ENCODE measurements around the gene SEMA4B.
A peak's percentile ranks its signal among the peaks of the same experiment; 100 is the strongest.

The SEMA4B gene

DNA sequence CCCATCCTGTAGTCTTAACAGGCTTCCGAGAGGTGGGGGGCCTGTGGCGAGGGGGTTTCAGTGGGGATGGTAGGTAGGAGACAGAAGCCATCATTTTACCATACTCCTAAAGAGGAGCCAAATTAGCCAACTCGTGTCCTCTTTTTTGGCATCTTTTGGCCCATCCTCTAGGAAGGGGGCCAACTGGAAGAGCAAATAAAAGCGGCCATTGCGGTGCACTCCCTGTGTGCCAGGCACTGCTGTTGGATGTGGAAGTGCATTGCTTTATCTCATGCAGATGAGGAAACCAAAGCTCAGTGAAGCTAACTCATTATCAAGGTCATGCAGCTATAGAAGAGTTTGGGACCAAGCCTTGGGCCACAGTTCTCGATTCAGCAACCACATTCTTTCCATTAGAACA, 6.1 kb downstream of the SEMA4B start:
- no peak for DNase-seq (ENCODE audit: low spot score)

DNA sequence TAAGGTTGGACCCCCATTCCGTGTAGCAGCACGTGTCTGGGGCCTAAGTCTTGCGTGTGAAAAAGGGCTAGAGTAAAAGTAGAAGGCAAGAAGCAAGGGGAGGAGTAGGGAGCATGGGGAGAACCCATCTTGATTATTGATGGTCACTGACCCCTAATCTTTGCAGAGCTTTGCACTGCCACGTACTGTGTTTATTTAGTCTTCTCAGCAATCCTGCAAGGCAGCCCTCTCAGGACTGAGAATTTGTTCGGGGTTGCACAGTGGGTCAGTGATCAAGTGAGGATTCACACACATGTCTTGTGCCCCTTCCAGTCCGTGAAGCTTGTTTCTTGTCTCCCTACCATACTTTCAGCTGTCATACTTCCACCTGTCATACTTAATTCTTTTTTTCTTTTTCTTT, 7.2 kb downstream of the SEMA4B start:
- no peak for DNase-seq (ENCODE audit: low spot score)

DNA sequence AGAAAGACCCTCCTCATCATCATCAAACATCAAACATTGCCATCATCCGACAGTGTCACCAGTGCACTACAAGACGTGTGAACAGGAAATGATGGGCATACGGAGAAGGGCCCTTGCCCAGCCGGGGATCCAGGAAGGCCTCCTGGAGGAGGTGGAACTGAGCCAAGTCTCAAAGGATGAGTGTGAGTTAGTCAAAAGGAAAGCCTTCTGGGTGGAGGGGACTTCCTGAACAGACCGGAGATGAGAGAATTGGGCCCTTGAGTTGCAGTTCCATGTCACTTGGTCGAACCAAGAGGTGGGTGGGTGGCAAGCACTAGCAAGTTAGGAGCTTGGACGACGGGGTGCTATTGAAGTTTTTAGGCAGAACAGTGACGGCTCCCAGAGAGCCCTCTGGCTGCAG, 8.5 kb downstream of the SEMA4B start:
- no peak for DNase-seq (ENCODE audit: low spot score)

DNA sequence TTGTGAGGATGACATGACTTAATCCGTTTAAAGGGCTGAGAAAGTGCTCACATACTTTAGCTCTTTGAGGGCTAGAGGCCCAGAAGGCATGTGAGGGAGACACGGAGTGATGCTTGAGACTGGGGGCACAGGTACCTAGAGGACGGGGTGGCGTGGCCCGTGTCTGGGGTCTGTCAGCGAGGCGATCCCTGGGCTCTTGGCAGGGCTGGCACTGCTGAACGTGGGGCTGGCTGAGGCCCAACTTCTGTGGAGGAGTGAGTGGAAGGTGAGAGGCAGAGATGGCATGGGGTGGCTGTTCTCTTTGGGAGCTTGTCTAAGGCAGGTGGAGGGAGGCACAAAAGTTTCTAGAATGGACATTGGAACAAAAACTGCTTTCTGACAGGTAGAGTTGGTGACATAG, 9.5 kb downstream of the SEMA4B start:
- DNase-seq (ENCODE audit: low spot score) = no peak

DNA sequence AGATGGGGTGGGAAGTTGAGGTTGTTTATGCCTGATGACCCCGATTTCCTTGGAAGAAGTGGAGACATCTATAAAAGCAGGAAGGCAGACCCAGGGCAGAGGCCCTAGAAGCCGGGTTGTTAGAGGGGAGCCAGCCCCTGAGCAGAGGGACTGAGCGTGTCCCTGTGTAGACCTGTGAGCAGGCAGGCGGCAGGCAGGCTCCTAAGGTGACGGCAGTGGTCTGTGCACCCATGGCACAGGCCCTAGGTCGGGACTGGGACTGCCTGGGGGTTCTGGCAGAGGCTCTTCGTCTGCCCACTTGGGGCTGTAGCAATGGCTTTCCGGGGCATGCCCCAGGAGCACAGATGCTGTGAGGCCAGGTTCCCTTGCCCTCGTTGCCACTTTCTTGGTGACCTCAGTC, 9.9 kb downstream of the SEMA4B start:
- DNase-seq (ENCODE audit: low spot score) = no peak

DNA sequence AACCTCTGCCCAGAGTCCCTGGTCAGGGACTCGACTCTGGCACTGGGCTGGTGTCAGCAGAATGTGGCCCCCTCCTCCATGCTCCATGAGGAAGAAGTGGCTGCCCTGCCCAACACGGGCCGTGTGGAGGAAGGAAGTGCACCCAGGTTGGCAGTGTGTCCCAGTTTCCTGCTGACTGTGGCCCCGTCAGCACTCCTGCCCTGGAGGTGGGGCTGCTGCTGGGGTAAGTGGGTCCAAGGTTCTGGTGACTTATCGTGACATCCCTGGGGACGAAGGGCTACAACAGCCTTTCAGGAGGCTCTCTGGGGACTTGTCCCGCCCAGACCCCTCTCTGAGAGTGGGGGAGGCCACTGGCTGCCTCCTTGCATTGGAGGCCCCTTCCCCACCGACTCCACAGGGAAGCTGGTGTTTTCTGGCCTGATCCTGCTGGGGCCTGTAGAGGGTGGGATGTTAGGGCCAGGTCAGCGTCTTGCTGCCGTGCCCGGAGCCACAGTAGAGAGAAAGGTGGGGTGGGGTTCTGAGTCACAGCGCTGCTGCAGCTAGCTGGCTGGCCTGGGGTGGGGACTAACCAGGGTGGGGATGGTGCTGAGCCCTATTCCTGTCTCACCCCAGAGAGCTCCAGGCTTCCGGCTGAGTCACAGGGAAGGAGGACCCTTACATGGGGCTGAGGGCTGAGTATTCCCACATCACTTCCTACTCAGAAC, 10.5 kb downstream of the SEMA4B start:
- DNase-seq (ENCODE audit: low spot score) = no peak

DNA sequence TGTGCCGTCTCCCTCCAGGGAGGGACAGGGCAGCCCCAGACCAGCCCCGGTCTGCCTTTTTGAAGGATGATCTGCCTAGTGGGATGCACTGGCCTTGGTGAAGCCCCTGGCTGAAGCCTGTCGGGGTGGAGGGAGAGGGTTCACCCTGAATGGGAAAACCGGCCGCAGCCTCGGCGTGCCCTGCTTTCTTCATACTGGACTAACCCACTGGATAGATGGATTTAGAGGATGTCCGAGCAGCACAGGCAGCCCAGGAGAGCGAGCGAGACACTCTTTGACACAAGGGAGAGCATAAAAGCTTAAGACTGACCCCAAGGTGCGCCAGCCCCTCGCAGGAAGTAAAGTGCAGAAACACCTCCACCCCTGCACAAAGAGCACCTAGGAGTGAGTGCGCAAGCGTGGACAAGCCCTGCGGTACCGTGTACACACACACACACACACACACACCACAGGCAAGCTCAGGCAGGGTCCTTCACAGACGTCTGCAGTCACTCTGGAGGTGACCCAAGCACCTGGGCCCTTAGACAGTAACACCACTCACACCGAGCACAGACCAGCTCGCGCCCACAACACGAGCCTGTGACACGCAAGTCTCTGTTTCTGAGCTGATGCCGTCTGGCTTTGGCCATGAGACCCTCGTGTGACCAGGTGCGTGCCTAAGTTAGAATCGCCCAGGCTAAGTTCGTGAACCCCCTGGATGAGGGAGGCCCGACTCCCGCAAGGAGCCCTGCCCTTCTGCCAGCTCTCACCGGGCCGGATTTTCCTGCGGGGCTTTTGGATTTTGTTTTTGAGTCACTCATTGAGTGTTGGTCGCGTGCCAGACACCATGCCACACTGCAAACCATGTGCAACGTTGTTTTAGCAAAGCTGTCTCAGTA, 11.3 kb downstream of the SEMA4B start:
- no peak for DNase-seq (ENCODE audit: low spot score)

DNA sequence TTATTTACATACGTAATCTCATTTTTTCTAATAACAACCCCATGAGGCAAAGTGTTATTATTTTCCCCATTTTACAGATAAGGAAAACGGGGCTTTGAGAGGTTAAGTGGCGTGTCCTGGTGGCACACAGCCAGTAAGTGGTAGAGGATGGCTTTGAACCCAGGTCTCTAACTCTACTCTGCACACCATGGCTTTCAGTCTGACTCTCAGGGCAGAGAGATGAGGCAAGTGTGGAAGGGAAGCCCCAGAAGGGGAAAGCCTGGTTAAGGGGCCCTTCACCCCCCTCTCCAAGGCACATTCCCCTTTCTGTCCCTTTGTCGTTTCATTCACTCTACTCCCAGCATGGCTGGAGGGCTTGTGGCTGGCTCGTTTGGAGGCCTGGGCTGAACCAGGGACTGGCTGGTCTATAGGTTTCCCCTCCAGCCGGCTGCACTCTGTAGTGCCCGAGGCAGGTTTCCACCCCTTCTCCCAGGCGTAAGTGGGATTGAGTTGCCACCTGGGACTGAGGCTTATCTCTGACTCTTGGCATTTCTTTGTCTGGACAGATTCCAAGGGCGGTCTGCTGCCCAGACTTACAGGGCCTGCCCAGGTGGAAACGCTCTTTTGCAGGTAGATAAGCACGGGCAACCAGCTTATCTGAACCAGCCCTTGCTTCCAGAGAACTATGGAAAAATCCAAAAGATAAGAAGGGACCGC, 12.1 kb downstream of the SEMA4B start:
- DNase-seq (ENCODE audit: low spot score) = no peak

DNA sequence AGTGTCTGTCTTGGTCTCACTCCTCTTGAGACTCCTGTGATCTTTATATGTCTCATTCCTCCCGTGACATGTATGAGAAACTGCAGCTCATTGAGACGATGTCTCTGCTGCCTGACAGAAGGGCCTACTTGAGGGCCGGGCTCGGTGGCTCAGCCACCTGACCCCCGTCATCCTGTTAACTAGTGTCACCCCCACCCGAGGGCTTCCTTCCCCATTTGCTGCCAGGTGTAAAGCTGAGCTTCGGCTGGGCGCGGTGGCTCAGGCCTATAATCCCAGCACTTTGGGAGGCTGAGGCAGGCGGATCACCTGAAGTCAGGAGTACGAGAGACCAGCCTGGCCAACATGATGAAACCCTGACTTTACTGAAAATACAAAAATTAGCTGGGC, 12.7 kb downstream of the SEMA4B start:
- DNase-seq (ENCODE audit: low spot score) = no peak

DNA sequence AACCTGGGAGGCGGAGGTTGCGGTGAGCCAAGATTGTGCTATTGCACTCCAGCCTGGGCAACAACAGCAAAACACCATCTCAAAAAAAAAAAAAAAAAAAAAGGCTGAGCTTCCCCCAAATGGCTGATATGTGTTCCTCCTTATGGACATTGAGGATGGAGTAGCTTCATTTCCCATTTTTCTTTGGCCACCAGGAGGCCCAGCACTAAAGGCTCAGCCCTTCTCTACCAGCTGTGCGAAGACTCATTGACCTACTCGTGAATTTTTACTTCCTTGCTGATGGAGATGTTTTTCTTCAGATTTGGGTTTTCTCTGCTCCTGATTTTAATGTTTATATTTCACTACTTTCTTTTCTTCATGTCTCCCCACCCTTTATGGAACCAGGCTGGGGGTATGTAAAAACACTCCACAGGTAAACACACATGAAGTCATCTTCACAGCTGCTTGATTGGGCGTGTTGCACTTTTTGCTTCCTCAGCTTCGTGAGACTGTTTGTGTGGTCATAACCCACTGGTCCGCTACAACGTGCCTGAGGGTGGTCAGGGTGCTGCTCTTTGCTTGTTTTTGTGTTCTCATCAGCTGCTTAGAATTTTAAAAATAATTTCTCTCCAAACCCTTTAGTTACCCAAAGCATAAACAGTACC, 13.5 kb downstream of the SEMA4B start:
- no peak for DNase-seq (ENCODE audit: low spot score)

DNA sequence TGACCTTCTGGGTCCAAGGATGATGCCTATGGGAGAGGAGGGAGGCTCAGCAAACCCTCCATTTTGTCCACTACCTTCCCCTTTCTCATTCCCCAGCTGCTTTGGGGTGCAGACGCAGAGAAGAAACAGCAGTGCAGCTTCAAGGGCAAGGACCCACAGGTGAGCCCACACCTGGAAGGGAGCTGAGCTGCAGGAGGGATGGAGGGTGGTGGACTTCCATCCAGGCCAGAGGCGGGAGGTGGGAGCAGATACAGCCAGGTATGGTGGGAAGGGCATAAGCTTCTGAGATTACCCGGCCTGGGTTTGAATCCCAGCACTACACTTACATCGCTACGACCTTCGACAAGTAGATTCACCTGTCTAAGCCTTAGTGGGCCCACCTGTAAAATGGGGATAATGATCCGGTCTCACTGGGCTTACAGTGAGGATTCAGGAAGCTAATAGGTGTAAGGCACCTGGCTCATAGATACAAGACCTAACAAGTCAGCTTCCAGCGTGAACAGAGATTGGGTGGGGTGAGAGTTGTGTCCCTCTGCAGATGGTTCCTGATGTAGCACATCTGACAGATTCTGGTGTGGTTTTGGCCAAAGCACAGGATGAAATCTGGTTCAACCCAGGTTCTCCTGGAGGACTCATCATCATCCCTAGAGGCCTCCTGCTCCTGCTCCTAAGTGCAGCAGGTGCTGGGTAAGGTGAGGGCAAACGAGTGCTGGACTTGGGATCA, 16.7 kb downstream of the SEMA4B start:
- no peak for DNase-seq (ENCODE audit: low spot score)

DNA sequence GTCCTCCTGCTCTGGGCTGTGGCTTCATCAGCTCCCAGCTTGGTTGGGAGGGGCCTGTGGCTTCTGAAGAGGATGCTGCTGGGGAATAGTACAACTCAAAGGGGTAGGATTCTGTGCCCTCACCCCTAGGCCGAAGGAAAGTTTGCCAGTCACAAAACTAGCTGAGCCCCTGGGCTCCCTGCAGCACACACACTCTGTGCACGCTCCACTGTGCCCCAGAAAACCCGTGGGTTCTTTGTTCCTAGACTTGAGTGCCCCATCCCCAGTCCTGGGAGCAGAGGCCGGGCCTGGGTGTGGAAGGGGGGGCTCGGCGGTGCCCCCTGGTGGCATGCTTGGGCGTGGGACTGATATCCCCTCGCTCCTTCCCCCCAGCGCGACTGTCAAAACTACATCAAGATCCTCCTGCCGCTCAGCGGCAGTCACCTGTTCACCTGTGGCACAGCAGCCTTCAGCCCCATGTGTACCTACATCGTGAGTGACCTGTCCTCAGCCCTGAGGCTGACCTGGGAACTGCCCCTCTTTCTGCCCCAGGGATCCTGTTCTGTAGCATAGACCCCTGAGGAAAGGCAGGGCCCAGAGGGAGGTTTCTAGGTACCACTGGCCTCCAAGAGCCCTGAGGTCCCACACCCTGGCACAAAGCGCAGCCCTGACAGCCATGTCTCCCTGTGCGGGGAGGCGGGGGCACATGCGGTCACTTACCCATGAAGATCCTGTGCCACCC, 18.5 kb downstream of the SEMA4B start:
- peak; percentile 71 for DNase-seq (ENCODE audit: low spot score)

DNA sequence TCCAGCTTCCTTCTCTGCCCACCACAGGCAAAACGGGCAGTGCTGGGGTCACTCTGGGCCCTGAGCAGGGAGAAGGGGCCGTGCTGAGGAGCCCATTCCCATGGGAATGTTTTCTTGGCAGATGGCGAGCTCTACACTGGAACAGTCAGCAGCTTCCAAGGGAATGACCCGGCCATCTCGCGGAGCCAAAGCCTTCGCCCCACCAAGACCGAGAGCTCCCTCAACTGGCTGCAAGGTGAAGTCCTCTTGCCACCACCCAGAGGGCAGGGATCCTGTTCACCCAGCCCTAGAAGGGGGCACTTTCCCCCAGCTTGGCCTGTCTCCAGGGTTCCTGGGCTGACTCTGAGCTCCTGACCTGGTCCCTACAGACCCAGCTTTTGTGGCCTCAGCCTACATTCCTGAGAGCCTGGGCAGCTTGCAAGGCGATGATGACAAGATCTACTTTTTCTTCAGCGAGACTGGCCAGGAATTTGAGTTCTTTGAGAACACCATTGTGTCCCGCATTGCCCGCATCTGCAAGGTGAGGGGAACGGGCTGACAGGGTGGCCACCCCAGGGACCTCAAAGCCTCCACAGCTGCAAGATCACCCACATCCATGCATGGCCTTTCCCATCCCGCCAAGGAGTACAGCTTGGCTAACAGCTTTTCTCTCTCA, 20.2 kb downstream of the SEMA4B start:
- DNase-seq (ENCODE audit: low spot score) = peak; percentile 88

DNA sequence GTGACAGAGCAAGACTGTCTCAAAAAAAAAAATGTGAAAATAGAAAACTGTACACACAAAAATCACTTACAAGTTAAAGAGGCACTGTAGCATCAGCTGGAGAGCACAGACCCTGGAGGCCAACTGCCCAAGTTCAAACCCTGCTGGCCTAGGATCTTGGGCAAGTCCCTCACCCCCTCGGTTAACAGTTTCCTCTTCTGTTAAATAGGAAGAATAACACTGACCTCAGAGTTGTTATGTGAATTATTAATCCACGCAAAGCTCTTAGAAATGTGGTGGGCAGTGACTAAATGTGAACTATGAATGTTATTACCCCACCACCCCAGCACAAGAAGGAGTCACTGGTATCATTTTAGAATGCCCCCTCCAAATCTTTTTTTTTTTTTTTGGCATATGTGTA, 21.4 kb downstream of the SEMA4B start:
- DNase-seq (ENCODE audit: low spot score) = no peak

DNA sequence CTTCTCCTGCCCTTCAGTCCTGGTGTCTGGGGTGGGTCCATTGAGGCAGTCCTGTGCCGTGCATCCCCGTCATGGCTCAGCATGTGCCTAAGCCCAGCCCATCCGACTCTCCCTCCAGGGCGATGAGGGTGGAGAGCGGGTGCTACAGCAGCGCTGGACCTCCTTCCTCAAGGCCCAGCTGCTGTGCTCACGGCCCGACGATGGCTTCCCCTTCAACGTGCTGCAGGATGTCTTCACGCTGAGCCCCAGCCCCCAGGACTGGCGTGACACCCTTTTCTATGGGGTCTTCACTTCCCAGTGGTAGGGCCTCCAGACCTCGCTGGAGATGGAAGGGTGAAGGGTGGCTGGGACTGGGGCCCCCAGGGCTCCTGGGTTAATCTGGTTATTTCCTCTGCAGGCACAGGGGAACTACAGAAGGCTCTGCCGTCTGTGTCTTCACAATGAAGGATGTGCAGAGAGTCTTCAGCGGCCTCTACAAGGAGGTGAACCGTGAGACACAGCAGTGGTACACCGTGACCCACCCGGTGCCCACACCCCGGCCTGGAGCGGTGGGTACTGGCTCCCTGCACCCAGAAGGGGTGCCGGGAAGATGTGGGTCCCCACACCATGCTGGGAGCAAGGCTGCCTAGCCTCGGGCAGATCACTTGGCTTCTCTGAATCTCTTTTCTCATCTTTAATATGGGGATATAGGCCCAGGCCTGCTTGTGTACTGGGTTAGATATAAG, 22.5 kb downstream of the SEMA4B start:
- DNase-seq (ENCODE audit: low spot score) = no peak

DNA sequence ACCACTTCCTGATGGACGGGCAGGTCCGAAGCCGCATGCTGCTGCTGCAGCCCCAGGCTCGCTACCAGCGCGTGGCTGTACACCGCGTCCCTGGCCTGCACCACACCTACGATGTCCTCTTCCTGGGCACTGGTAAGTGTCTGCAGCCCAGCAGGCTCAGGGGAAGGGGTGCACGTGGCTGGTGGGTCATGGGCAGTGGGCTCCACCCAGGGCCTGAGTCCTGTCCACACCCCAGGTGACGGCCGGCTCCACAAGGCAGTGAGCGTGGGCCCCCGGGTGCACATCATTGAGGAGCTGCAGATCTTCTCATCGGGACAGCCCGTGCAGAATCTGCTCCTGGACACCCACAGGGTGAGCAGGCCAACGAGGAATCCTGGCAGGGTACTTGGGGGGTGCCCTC, 23.9 kb downstream of the SEMA4B start:
- no peak for DNase-seq (ENCODE audit: low spot score)

DNA sequence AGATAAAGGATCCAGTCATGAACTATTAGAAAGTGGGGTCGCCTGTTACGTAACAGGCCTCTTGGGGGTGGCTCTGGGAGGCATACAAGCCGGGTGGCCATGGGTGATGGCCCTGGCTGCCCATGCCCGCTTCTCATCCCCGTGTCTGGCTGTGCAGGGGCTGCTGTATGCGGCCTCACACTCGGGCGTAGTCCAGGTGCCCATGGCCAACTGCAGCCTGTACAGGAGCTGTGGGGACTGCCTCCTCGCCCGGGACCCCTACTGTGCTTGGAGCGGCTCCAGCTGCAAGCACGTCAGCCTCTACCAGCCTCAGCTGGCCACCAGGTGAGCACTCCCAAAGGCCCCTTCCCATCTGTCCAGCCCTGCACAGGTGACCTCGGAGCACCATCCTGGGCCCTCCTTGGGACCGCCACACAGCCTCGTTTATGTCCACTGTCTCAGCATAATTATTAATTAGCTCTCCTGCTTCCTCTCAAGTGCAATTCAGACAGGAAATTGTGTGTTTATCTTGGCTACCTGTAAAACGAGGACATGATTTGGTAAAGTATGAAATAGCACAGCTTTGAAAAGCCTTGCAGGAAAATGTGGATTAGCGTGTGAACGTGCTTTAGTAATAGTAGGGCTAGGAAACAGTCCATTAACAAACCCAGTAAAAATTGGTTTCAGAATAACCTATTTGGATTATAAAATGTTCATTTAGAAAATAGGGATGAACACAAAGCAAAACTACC, 24.5 kb downstream of the SEMA4B start:
- DNase-seq (ENCODE audit: low spot score) = no peak

DNA sequence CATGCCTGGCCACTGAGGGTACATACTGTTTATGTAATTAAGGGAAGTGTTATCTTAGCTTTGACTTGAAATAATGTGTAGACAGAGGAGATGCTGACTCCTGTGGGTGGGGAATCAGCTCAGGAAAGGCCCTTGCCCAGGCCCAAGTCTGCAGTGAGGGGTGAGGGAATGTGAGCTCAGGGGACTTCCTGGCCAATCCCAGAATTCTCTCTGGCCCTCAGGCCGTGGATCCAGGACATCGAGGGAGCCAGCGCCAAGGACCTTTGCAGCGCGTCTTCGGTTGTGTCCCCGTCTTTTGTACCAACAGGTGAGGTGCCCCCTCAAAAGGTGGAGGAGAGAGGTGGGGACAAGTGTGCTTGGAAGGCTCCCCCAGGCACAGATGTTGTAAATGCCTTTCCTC, 26.2 kb downstream of the SEMA4B start:
- no peak for DNase-seq (ENCODE audit: low spot score)

All from AG08396 (cell line).